Measurements from ENCODE around the gene CT47C1.
"Not testable (repeated sequence)": the region's sequence is repeated elsewhere in the genome, so short reads cannot be mapped to it uniquely, and the experiment has no call there.

CT47C1 gene

GRCh38 chrX:119072744-119073143, at the start of gene CT47C1:
CT47C1 (plus strand) TSS chrX:119072993; CDS start chrX:119073226, 233 bp downstream.
- no peak for DNase-seq (ENCODE audit: low read depth)

DNA sequence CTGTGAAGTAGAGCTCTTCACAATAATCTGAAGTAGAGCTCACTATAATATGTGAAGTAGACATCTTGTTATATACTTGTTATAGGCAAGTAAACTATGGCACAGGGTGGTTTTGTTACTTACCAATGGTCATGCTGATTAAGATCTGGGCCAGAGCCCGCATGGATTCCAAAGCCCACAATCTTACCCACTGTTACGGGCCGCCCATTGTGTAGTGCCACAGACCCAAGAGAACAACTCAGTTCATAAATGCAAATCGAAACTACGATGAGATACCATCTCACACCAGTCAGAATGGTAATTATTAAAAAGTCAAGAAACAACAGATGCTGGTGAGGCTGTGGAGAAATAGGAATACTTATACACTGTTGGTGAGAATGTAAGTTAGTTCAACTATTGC, 46.9 kb upstream of the CT47C1 start:
- no peak for DNase-seq (ENCODE audit: low read depth)

DNA sequence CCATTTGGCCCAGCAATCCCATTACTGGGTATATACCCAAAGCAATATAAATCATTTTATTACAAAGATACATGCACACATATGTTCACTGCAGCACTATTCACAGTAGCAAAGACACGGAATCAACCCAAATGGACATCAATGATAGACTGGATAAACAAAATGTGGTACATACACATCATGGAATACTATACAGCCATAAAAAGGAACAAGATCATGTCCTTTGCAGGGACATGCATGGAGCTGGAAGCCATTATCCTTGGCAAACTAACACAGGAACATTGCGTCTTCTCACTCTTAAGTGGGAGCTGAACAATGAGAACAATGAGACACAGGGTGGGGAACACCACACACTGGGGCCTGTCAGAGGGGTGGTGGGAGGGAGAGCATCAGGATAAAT, 46.4 kb upstream of the CT47C1 start:
- DNase-seq (ENCODE audit: low read depth): not testable (repeated sequence)

DNA sequence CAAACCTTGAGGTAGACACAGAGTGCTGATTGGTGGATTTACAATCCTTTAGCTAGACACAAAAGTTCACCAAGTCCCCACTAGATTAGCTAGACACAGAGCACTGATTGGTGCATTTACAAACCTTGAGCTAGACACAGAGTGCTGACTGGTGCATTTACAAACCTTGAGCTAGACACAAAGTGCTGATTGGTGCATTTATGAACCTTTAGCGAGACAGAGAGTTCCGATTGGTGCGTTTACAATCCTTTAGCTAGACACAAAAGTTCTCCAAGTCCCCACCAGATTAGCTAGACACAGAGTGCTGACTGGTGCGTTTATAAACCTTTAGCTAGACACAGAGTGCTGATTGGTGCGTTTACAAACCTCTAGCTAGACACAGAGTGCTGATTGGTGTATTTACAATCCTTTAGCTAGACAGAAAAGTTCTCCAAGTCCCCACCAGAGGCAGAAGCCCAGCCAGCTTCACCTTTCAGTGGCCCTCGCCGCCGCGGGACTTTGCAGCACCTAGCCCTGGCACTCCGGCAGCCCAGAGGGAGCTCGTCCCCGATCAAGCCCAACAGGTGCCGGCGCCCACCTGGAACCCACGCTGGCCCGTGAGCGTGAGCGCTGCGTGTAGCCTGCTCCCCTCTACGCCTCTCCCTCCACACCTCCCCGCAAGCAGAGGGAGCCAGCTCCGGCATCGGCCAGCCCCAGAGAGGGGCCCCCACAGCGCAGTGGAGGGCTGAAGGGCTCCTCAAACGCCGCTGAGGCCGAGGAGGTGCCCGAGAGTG, 44.6 kb upstream of the CT47C1 start:
- DNase-seq (ENCODE audit: low read depth): not testable (repeated sequence)

DNA sequence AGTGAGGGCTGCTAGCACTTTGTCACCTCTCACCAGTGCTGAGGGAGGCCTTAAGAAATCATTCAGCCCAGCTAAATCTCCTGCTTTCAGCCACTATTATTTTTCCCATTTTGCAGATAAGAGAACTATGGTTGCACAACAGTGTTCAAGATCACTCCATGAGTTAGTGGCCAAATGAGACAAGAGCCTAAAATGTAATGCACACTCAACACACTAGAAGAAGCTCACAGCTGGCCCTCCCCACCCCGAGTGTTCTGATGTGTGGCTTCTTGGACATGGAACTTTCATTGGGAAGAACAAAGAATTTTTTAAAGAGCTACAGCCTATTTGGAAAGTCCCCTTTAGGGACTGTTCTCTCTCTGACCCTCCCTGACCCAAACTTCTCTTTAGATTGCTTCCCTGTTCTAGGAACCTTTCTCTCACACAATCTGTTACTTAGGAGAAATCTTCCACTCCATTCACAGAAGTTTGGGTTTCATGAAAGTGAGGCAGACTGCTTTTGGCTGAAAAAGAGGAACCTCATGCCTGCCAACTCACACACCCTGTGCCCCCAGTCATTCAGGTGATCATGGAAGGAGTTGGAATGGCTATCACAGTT, 44.0 kb upstream of the CT47C1 start:
- DNase-seq (ENCODE audit: low read depth): no peak

- DNase-seq (ENCODE audit: low read depth): not testable (repeated sequence)
Observed at GRCh38 chrX:119029656-119030055, 43.1 kb upstream of the CT47C1 start.

GRCh38 chrX:119030990-119031389, 41.8 kb upstream of the CT47C1 start:
- no peak for DNase-seq (ENCODE audit: low read depth)

GRCh38 chrX:119036107-119037029, 36.4 kb upstream of the CT47C1 start:
- DNase-seq (ENCODE audit: low read depth): no peak

DNA sequence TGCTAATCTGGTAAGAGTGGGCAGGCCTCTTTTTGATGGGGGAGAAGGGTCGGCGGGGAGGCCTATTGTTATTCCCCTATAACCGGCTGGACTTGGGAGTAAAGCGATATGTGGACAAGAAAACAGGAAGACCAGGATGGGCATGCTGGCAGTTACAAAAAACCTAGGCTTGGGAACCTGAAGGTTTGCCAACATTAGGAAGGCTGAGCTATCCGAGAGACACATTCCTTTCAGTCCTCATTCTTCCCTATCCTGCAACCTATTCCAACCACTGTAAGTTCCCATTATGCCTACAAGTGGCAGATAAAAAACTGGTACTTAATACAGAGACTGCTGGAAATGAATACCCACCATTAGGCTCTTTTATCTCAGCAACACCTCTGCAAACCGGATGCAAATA, 32.4 kb upstream of the CT47C1 start:
- no peak for DNase-seq (ENCODE audit: low read depth)

GRCh38 chrX:119041175-119041574, 31.6 kb upstream of the CT47C1 start:
- DNase-seq (ENCODE audit: low read depth): no peak

DNA sequence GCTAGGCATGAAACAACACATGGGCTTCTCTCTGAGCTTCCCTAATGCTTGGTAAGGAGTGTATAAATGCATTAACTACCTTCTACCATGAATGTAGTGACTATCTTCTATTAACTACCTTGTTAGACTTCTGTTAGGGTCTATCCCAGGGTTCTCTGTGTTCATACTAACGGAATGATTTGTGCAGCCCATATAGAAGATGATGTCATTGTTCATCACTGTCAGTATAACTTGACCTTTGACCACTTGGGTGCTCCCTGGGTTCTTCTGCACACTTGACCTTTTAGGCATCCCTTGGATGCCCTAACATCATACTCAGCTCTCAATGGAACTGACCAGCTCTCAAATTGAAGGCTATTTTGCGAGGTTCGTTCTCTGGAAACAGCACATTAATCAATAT, 30.8 kb upstream of the CT47C1 start:
- no peak for DNase-seq (ENCODE audit: low read depth)

DNA sequence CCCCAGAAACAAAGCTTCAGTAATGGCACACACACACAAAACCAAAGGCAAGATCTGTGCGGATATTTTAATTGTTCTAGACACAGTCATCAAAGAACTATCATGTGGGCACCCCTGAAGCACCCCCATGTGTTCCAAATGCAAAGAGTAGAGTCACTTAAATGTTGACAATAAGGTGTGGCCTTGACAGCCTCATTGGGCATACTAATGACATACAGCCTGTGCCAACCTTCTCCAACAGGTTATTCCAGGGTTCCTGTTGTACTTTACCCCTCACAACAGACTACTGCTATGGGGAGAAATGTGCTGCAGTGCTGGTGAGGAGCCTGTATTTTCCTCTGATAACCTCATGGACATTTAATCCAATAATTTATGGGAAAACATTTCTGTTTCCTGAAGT, 29.8 kb upstream of the CT47C1 start:
- no peak for DNase-seq (ENCODE audit: low read depth)

DNA sequence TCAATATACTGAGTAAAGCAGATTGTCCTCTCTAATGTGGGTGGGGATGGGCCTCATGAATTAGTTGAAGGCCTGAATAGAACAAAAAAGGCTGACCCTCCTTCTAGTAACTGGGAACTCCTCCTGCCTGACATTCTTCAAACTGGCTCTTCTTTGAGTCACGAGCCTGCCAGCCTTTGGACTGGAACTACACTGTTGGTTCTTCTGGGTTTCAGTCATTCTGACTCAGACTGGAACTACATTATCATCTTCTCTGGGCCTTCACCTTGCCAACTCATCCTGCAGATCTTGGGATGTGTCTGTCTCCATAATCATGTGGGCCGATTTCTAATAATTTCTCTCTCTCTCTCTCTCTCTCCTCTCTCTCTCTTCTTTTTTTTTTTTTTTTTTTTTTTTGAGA, 26.9 kb upstream of the CT47C1 start:
- DNase-seq (ENCODE audit: low read depth): no peak

DNA sequence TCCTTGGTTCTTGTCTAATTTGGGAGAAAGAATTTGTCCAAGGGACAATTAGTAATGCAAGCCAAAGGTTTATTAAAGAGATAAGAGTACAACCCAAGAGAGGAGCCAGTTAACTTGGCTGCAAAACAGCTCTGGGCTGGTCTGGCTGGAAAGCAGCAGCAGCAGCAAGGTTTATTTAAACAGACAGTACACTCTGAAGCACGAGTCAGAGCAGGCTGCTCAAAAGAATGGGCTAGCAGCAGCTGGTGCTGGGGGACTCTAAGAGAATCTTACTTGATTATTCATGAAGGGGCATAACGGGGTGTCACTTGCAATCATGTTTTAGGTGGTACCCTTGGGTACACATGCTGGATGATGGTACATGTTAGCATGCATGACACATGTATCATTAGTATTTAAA, 17.1 kb upstream of the CT47C1 start:
- DNase-seq (ENCODE audit: low read depth): no peak

GRCh38 chrX:119062750-119063374, 9.9 kb upstream of the CT47C1 start:
- no peak for DNase-seq (ENCODE audit: low read depth)

GRCh38 chrX:119063428-119063827, 9.4 kb upstream of the CT47C1 start:
- DNase-seq (ENCODE audit: low read depth): no peak

DNA sequence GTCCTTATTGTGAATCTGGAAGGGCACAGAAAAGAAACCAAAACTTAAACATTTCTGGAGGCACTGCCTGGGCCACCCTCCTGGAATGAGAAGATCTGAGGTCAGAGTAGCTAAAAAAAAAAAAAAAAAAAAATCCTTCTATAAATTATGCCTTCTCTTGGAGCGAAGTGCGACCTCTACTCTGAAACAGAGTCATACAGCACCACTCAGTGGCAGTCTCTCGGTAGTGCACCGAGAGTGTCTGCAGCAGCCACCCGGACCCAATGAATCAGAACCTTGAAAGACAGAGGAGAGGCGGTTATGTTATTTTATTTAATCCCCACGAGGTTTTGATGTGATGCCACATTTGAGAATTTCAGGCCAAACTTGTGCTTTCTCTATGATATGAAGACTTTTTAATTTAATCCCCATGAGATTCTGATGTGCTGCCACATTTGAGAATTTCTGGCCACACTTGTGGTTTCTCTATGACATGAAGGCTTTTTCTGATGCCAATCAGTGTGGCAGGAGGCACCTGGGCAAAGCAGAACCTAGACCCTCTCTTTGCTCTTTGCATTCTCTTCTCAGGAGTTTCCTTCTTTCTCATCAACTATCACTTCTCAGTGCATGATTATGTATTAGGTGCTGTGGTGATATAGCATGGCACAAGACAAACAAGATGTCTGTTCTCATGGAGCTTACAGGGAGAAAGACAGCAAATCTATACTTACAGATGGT, 5.6 kb upstream of the CT47C1 start:
- peak; percentile 19 for DNase-seq (ENCODE audit: low read depth)

DNA sequence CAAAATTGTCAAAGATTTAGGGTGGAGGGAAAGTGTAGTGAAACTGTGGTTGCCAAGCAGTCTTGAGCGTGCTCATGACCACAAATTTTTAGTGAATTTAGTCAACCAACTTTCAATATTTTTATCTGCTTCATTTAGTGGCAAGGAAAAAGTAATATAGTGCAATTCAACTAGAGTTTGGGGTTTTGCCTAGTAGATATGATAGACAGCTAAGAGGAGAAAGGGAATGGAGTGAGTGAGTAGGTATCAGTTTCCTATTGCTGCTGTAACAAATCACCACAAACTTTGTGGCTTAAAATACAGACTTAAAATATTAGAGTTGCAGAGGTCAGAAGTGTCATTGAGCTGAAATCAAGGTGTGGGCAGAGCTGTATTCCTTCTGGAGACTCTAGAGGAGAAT, 3.7 kb upstream of the CT47C1 start:
- DNase-seq (ENCODE audit: low read depth): no peak

- no peak for DNase-seq (ENCODE audit: low read depth)
Observed at GRCh38 chrX:119069762-119070161, 3.0 kb upstream of the CT47C1 start.

DNA sequence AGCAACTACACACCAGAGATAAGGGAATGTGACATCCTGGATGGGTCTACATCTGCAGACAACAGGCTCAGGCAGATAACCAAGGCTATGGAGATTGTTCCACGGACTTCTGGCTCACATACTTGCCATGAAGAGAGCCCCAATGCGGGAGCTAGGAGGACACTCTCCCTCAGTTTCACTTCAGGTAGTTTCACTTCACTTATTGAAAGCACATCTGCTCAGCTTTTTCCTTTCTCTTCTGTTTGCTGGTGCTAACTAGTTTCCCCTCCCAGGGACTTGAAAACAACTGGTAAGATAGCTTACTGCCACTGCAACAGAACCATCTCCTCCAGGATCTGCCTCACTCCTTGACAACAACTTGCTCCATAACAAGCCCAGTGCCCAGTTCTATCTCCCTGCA, 1.4 kb upstream of the CT47C1 start:
- no peak for DNase-seq (ENCODE audit: low read depth)

DNA sequence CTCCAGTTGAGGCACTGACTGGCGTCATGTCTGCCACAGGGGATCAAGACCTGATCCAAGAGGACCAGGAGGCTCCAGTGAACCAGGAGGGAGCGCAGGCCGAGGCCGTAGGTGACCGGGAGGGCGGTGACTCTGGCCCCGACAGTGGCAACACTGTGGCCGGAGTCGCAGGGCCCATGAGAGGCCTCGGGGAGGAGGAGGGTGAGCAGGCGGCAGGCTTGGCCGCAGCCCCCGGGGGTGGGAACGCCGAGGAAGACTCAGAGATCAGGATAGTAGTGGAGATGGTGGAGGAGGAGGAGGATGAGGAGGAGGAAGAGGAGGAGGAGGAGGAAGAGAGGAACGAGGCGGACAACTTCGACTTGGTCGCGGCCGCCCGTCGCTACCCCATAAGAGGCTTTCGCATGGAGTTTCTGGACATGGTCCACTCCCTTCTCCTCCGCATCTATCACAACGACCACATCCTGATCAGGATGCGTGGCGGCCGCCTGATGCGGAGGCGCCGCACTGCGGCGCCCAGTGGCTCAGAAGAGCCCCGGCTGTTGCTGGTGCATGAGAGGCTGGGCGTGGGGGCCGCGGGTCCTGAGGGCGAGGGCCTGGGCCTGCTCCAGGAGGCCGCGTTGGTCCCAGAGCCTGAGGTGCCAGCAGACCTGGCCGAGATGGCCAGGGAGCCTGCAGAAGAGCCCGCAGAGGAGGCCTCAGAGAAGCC, 560 bp downstream of the CT47C1 start:
- no peak for DNase-seq (ENCODE audit: low read depth)
